ENCODE measurements around the gene CLEC3A.
"Not testable (repeated sequence)": the region's sequence is repeated elsewhere in the genome, so short reads cannot be mapped to it uniquely, and the experiment has no call there.

CLEC3A gene

DNA sequence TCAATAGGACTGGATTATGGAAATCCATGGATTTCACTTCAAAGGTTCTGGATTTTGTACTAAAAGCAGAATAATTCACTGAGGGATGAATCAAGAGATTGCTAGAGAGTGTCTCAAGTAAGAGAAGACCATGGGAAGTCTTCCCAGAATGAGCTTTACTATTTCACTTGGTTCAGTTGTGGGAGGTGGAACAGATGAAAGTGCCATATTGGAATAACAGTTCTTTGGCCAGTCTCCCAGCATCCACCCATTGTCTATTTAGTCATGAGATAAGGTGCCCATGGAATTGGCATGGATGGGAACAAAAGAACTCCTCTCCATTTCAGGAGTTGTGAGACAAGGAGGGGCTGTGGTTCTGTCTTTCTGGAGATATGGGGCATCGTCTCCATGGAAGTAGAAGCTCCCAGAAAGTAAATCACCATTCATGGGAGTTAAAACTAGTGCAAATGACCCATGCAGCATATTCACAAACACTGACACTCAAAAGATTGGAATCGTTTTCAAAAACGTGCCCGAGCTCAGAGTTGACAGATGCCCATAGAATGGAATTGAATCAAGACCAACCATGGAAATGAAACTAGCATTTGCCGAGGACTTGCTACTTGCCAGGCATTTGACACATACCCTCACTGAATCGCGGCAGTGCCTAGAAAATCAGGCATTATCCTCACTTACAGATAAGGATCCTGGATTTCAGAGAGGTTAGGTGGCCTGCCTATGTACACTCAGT lies 36.2 kb upstream of the CLEC3A start:
- Mint-ChIP-seq H3K36me3 (ENCODE audit: low read depth) (no peaks in the 10 kb centered on the region), H3K9me3 (peaks cover 8% of the 10 kb centered on the region), H3K4me3 (no peak overlapping the region), H3K4me1 (peaks cover 8% of the 10 kb centered on the region), H3K27me3 (ENCODE audit: low read depth, poor library complexity) (peaks cover 8% of the 10 kb centered on the region), H3K27ac (no peak overlapping the region)
- DNase-seq, result no peak
- TF ChIP-seq, protein P1, sequence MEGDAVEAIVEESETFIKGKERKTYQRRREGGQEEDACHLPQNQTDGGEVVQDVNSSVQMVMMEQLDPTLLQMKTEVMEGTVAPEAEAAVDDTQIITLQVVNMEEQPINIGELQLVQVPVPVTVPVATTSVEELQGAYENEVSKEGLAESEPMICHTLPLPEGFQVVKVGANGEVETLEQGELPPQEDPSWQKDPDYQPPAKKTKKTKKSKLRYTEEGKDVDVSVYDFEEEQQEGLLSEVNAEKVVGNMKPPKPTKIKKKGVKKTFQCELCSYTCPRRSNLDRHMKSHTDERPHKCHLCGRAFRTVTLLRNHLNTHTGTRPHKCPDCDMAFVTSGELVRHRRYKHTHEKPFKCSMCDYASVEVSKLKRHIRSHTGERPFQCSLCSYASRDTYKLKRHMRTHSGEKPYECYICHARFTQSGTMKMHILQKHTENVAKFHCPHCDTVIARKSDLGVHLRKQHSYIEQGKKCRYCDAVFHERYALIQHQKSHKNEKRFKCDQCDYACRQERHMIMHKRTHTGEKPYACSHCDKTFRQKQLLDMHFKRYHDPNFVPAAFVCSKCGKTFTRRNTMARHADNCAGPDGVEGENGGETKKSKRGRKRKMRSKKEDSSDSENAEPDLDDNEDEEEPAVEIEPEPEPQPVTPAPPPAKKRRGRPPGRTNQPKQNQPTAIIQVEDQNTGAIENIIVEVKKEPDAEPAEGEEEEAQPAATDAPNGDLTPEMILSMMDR (IDR thresholded peaks at IDR 0.05), result no peak

DNA sequence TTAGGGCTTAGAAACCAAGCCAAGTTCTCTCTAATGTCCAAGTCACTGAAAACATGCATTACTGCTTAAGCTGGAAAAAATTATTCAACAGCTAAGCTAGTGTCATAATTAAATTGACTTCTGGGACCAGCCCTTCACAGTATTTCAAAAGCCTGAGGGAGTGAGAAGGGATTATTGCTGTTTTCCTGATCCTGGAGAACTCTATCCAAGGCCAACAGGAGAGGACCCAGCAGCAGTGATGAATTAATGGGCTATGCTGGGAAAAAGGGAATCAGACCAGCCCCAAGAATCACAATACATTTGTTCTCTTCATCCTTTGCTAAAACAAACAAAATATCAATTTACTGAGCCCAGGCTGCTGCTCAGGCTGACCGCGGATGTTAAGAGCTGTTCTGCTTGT lies 34.5 kb upstream of the CLEC3A start:
- TF ChIP-seq, protein P1 (IDR thresholded peaks at IDR 0.05), result no peak
- Mint-ChIP-seq H3K9me3 (peaks cover 15% of the 10 kb centered on the region), H3K36me3 (ENCODE audit: low read depth) (no peaks in the 10 kb centered on the region), H3K4me3 (no peak overlapping the region), H3K27ac (no peak overlapping the region), H3K27me3 (ENCODE audit: low read depth, poor library complexity) (peaks cover 13% of the 10 kb centered on the region), H3K4me1 (peaks cover 22% of the 10 kb centered on the region)
- DNase-seq, result no peak

DNA sequence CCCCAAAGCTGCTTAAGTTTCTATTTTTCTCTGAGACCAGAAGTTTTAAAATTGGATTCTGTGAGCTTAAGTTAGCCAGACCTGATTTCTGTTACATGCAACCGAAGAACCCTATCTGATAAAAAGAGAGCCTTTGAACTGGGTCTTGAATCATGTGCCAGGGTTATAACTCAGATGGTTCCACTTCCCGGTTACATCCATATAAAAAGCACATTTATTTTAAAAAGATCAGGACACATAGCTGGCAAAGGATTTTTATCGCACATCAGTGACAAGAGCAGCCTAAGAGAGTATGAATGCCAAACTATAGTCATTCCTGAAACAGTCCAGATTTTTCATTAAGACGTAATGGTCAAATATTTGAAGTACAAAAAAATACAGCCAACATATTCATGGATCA lies 32.5 kb upstream of the CLEC3A start:
- TF ChIP-seq, protein P1 (IDR thresholded peaks at IDR 0.05), result no peak
- H3K4me1 Mint-ChIP-seq, result peaks cover 32% of the 10 kb centered on the region
- peaks cover 15% of the 10 kb centered on the region for H3K9me3 Mint-ChIP-seq
- DNase-seq, result no peak
- H3K27ac Mint-ChIP-seq, result no peak overlapping the region
- peaks cover 13% of the 10 kb centered on the region for H3K27me3 Mint-ChIP-seq (ENCODE audit: low read depth, poor library complexity)
- no peaks in the 10 kb centered on the region for H3K36me3 Mint-ChIP-seq (ENCODE audit: low read depth)
- no peak overlapping the region for H3K4me3 Mint-ChIP-seq

DNA sequence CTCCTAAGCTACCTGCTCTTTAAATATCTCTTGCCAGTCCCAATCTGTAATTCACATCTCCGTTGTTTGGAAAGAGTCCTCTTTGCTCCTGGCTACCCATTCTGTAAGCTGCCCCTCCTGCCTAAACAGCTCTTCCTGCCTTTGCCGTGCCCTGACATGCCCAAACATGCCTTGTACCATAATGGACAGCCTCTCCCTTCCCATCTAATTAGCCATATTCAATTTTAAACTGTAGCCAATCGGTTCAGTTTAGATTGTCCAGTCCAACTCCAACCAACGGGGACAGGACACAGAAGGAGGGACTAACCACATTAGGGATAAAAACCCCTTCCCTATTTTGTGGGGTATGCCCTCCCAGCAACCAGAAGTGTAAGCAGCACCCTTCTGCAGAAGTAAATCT lies 30.6 kb upstream of the CLEC3A start:
- H3K4me1 Mint-ChIP-seq, result peaks cover 32% of the 10 kb centered on the region
- no peak for DNase-seq
- TF ChIP-seq, protein P1 (IDR thresholded peaks at IDR 0.05), result no peak
- peak overlapping the region; percentile 16 for H3K27ac Mint-ChIP-seq
- peaks cover 28% of the 10 kb centered on the region for H3K9me3 Mint-ChIP-seq
- H3K27me3 Mint-ChIP-seq (ENCODE audit: low read depth, poor library complexity), result peaks cover 13% of the 10 kb centered on the region
- H3K4me3 Mint-ChIP-seq, result no peak overlapping the region
- H3K36me3 Mint-ChIP-seq (ENCODE audit: low read depth), result no peaks in the 10 kb centered on the region

DNA sequence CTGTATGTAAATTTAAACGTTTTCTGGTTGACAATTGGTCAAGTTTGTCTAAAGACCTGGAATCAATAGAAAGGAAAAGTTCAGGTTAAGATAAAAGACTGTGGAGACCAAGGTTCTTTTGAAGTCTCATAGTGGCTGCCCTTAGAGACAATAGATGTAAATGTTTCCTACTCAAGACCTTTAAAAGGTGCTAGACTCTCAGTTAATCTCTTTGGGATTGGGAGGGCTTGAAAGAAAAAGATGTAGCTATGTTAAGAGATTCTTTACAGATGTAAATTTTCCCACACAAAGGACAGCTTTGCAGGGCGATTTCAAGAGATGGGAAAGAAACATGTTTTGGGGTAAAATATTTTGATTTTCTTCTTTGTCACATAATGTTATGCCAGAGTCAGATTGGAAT lies 30.0 kb upstream of the CLEC3A start:
- DNase-seq; H3K4me3 Mint-ChIP-seq; H3K27ac Mint-ChIP-seq; H3K36me3 Mint-ChIP-seq (ENCODE audit: low read depth): not testable (repeated sequence)
- Mint-ChIP-seq H3K27me3 (ENCODE audit: low read depth, poor library complexity) (peaks cover 11% of the 10 kb centered on the region), H3K4me1 (peaks cover 32% of the 10 kb centered on the region), H3K9me3 (peaks cover 32% of the 10 kb centered on the region)

DNA sequence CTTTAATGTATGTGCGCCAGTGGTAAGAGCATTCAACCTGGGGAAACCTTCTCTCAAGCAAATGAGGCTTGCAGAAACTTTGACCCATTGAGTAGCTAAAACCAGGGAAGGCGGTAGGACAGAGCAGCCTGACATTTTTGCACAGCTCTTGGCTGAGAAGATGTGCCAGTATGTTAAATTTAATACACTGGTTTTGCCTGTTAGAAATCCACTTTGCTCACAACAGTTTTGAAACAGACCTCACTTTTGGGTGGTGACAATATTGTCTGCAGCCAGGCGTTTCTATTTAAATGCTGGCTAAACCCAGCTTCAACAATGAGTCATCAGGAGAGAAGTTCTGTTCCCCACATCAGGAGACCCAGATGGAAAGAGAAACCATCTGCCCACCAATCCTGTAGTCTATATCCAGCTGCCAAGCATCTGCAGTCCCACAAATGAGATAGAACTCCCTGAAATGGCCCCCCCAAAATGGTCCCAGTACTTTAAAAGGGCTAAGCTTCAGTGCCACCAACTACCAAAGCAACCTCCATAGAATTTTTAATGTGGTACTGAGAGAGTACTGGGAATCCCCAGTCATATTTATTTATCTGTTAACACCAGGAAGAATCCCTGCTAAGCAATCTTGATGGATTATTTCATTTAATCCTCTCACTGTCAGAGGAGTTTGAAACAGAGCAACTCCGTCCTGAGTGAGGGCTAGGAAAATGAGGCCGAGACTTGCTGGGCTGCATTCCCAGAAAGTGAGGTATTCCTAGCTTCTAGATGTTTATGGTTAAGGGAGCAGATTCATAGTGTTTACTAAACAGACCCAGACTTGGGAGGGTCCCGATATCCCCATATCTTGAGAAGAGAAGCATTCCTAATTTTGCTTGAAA lies 29.0 kb upstream of the CLEC3A start:
- Mint-ChIP-seq H3K4me1 (peaks cover 24% of the 10 kb centered on the region), H3K9me3 (peaks cover 32% of the 10 kb centered on the region), H3K36me3 (ENCODE audit: low read depth) (no peaks in the 10 kb centered on the region), H3K4me3 (no peak overlapping the region), H3K27ac (peak overlapping the region; percentile 58), H3K27me3 (ENCODE audit: low read depth, poor library complexity) (peaks cover 5% of the 10 kb centered on the region)
- TF ChIP-seq, protein P1 (IDR thresholded peaks at IDR 0.05), result no peak
- DNase-seq, result no peak

Data from nephron progenitor cell (in vitro differentiated cells).